Embryonic facial prominence (tissue), 1 donor: ENCODE results near the gene PRTG.
"Not testable (repeated sequence)": the region's sequence is repeated elsewhere in the genome, so short reads cannot be mapped to it uniquely, and the experiment has no call there.

Experiments used
- DNase-seq: peaks from one replicate; pipeline ENCODE4 v3.0.0-alpha.2; 2016; ENCODE audit errors: extremely low spot score

Gene PRTG

DNA sequence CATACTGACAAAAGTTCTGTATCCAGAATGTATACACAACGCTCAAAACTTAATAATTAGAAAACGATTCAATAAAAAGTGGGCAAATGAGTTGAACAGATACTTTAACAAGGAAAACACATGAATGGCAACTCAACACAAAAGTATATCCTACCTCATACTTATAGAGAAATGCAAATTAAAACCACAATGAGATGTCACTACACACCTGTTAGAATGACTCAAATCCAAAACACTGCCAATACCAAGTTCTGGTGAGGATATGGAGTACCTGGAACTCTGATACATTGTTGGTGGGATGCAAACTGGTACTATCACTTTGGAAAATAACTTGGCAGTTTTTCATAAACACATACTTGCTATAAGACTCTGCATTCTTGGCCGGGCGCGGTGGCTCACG lies 42.1 kb downstream of the PRTG start:
- DNase-seq: no peak

- DNase-seq: no peak
Observed at GRCh38 chr15:55698653-55699052, 44.3 kb downstream of the PRTG start.

DNA sequence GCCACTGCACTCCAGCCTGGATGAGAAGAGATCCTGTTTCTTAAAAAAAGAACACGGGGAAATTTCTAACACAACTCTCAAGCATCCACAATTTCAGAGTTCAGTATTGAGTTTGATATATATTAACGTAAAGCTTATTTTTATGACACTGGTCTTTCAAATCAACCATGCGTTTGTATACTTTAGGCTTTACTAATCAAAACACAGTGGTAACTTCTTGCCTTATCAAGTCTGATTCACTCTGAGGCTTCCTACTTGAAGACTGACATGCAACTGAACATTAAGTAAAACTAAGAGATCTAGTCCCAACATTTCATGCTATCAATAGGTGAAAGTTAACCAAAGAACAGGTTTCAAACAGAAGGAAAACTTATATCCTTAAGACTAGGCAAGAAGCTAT lies 46.7 kb downstream of the PRTG start:
- DNase-seq: no peak

DNA sequence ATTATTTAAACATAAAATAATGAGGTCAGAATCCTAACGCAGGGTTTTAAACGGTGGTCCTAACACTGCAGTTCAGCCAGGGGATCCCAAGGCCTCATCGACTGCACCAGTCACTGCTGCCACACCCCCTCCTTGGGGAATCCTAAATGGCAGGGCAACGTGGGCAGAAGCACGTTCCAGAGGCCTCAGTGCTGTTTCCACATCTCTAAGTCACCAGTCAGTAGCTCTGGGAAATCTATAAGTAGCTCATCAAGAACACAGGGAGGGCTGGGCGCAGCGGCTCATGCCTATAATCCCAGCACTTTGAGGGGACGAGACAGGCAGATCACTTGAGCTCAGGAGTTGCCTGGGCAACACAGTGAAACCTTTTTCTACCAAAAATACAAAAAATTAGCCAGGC lies 47.5 kb downstream of the PRTG start:
- no peak for DNase-seq

DNA sequence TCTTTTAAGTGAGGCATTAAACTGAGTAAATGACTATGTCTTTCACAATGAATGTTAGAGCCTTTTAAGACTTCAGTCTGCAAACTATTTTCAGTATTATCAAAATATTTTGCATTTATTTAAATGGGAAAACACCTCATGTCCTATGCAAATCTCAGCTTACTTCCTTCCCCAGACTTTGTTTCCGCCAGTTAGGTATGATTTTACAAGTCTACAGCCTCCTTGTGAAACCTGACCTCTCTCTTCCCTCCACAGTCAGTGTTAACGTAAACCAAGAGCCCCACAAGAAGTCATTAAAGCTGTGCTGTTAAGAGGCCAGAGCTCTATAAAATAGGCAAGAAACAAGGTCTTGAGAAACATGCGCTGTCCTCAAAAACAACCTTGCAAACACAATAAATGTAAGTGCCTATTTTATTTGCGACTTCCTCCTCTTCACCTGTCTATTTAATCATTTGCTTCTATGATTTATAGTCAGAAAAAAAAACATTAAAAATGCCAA lies 48.3 kb downstream of the PRTG start:
- DNase-seq: no peak

DNA sequence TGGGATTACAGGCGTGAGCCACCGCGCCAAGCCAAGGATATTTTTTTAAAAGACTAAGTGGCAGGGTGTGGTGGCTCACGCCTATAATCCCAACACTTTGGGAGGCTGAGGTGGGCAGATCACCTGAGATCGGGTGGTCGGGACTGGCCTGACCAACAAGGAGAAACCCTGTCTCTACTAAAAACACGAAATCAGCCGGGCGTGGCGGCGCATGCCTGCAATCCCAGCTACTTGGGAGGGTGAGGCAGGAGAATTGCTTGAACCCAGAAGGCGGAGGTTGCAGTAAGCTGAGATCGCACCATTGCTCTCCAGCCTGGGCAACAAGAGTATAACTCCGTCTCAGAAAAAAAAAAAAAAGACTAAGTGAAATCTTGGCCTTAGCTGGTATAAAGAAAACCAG lies 49.8 kb downstream of the PRTG start:
- DNase-seq: not testable (repeated sequence)

DNA sequence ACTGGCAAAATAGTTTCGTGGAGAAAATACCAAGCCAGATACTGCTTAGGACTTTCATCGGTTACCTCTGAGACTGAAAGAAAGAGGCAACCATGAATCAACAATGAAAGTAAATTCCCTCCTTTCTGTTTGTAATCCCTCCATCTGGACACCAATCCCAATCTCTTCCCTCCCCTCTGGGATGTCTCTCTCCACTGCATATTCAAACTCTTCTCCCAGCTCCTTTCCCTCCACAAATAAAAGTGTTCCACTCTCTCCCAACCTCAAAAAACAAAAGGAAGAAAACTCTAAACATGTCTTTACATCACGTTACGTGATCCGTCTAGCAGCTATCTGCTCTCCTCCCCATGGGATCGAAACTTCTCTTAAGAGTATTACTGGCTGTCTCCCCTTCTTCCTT lies 55.2 kb downstream of the PRTG start:
- DNase-seq: no peak

GRCh38 chr15:55685286-55685685 lies 57.7 kb downstream of the PRTG start:
- DNase-seq: no peak

GRCh38 chr15:55683376-55683775 lies 59.6 kb downstream of the PRTG start:
- DNase-seq: peak; percentile 30

- DNase-seq: no peak
Observed at GRCh38 chr15:55681631-55682030, 61.3 kb downstream of the PRTG start.

- DNase-seq: no peak
Observed at GRCh38 chr15:55676507-55676906, 66.4 kb downstream of the PRTG start.

DNA sequence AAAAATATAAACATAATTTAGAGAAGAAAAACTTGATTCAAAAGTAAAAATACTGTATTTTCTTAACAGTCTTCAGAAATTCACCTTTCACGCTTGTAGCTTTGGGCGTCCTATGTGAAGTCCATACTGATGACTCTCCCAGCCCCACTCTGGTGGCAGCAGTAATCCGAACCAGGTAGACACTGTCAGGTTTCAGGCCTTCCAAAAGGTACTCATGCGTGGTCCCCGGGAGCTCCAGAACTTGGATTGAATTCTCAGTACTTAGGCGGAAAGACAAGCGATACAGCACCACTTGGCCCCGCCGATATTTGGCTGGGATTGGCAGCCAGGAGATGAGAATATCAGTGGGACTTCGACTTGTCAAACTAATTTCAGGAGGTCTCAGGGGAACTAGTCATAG lies 69.7 kb downstream of the PRTG start:
- no peak for DNase-seq

DNA sequence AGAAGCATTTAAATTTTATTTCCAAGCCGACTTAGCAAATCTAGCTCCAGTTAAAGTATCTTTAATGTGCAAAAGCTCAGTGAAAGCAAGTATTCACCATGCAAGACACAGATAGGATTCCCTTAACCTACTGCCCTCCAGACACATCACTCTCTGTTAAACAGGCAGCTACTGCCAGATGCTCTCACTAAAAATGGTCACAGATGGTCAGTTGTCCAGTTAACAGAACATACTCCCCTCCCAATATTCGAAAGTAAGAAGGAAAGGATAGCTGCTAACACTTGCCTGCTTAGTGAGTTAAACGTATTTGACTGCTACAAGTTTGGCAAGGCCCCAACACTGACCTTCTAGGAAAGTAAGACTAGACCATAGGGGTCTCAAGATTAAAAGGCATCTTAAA lies 73.7 kb downstream of the PRTG start:
- no peak for DNase-seq

DNA sequence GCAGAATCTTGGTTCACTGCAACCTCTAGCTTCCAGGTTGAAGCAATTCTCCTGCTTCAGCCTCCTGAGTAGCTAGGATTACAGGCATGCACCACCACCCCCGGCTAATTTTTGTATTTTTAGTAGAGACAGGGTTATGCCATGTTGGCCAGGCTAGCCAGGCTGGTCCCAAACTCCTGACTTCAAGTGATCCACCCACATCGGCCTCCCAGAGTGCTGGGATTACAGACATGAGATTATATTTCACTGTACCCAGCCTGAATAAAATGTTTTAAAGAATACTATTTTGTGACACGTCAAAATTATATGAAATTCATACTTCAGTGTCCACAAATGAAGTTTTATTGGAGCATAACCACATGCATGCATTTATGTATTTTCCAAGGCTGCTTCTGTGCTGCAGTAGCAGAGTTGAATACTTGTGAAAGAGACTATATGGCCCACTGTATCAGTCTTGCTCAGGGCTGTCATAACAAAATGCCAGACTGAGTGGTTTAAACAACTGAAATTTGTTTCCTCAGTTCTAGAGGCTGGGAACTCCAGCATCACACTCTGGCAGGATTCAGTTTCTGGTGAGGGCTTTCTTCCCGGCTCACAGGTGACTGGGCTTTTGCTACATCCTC lies 77.2 kb downstream of the PRTG start:
- DNase-seq: no peak

- DNase-seq: no peak
Observed at GRCh38 chr15:55661428-55661827, 81.5 kb downstream of the PRTG start.

GRCh38 chr15:55660153-55660552 lies 82.8 kb downstream of the PRTG start:
- DNase-seq: no peak

- no peak for DNase-seq
Observed at GRCh38 chr15:55659481-55659880, 83.5 kb downstream of the PRTG start.

DNA sequence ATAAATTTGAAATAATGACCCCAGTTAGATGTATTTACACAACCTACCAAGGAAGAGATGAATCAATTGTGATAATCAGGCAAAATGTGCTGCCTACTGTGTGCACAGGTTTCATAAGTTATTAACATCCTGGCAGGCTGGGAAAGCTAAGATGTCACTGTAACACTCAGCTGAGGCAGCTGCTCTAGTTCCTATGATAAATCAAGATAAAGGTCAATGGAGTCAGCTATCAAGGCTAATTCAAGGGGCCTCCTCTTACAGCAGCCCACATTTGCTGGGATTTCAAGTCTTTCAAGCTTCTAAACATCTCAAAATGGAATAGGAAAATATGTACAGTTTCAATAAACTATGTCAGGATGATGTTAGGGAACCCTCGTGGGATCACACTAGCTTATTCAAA lies 84.1 kb downstream of the PRTG start:
- DNase-seq: no peak

- DNase-seq: no peak
Observed at GRCh38 chr15:55654561-55655031, 88.4 kb downstream of the PRTG start.

GRCh38 chr15:55652909-55653495 lies 90.0 kb downstream of the PRTG start:
- no peak for DNase-seq

GRCh38 chr15:55652359-55652758 lies 90.6 kb downstream of the PRTG start:
- DNase-seq: no peak

GRCh38 chr15:55649058-55649423 lies 93.9 kb downstream of the PRTG start:
- DNase-seq: no peak

DNA sequence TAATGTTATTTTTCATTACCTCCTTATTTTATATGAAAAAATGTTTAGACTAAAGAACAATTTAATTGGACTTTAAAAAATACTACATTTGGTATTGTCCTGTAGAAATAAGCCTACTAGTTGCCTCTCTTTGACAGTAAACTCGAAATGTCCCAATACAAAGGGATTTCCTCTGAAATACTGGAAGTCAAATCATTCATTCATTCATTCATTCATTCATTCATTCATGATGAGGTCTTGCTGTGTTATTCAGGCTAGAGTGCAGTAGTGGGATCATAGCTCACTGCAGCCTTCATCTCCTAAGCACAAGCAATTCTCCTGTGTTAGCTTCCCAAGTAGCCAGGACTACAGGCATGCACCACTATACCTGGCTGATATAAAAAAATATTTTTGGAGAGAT lies 104.2 kb downstream of the PRTG start:
- no peak for DNase-seq

DNA sequence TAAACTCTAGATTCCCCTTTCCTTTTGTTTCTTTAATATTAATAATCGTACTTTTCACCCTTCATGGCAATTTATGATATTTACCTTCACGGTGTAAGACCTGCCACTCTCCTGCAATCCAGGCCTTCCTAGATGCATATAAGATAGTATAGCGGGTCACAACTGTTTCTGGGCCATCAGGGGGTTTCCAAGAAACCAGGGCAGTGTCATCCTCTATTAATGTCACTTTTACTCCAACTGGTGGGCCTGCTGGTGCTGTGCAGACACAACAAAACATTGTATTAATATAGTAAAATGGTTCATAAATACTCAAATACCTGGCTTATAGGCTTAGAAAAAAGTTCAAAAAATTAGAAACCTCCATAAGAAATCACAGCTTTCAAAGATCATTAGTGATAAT lies 105.9 kb downstream of the PRTG start:
- no peak for DNase-seq
